Raji (cell line): ENCODE measurements around the gene CCDC102A.

Experiments
- POLR2A ChIP-seq: IDR thresholded peaks from 2 replicates; pipeline ENCODE4 v1.6.1; 2011; ENCODE audit warnings: low read depth, low read length, control low read depth; ENCODE audit not compliant: insufficient read depth

CCDC102A gene

DNA sequence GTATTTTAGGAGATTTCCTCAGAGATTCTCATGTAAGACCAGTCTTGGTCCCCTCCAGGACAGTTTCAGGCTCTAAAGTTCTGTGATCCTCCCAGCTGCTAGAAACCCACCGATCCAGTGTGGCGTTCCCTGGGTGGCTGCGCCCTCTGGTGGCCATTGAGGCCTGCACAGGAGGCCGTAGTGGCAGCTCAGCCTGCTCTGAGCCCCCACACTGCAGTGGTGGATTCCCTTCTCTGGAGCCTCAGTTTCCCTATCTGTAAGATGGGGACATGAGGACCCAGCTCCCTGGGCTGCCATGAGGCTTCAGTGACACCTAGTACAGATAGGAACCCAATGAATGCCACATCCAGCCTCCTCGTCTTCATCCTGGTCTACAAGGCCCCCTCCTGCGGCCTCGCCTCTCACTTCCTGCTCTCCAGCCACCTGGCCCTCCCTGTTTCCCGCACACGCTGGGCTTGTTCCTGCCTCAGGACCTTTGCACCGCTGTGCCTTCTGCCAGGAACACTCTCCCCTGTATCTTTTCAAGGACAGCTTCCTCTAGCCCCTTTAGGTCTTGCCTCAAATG is 16.5 kb downstream of the CCDC102A start:
- no peak for TF ChIP-seq POLR2A

DNA sequence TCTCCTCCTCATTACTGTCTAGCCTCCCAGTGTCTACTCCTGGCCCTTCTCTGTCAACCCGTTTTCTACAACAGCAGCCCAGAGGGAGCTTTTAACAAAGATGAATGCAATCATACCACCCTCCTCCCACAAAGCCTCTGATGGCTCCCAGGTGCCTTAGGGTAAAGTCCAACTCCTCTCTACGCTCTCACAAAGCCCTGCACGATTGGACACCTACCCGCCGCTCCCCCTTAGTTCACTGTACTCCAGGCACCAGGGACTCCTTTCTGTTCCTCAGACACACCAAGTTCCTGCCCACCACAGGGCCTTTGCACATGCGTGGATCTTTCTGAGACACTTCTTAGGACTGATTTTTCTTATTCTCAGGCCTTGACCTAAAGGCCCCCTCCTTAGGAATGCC is 17.4 kb downstream of the CCDC102A start:
- no peak for TF ChIP-seq POLR2A

GRCh38 chr16:57518520-57518919 is 17.9 kb downstream of the CCDC102A start:
- no peak for TF ChIP-seq POLR2A

- no peak for TF ChIP-seq POLR2A
These were observed 18.7 kb downstream of the CCDC102A start for GRCh38 chr16:57517397-57518367.

GRCh38 chr16:57516773-57517172 is 19.6 kb downstream of the CCDC102A start:
- no peak for TF ChIP-seq POLR2A

DNA sequence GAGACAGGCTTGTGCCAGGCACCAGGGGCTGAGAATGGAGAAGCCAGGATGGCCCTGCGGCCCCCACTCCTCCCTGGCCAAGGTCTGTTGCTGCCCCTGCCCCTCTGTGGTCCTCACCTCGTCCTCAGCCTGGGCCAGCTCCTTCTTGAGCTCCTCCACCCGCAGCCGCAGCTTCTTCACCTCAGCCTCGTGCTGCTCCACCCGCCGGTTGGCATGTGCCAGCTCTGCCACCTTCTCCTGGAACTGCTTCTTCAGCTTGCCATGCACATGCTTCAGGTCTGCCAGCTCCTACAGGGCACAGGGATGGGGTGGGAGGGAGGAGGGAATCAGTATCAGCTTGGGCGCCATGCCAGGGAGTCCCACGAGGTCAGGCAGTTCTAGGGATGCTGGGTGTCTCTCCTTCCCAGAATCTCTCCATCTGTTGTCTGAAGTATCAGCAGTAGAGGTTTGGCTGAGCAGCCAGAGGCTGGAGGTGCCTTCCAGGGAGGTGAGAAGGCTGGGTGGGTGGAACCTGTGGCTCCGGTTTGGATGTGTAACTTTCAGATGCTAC is 20.1 kb downstream of the CCDC102A start:
- no peak for TF ChIP-seq POLR2A

GRCh38 chr16:57514791-57515600 is 21.4 kb downstream of the CCDC102A start:
- TF ChIP-seq POLR2A = no peak

GRCh38 chr16:57514371-57514770 is 22.0 kb downstream of the CCDC102A start:
- TF ChIP-seq POLR2A = no peak

GRCh38 chr16:57513371-57514102 is 22.8 kb downstream of the CCDC102A start:
- no peak for TF ChIP-seq POLR2A

DNA sequence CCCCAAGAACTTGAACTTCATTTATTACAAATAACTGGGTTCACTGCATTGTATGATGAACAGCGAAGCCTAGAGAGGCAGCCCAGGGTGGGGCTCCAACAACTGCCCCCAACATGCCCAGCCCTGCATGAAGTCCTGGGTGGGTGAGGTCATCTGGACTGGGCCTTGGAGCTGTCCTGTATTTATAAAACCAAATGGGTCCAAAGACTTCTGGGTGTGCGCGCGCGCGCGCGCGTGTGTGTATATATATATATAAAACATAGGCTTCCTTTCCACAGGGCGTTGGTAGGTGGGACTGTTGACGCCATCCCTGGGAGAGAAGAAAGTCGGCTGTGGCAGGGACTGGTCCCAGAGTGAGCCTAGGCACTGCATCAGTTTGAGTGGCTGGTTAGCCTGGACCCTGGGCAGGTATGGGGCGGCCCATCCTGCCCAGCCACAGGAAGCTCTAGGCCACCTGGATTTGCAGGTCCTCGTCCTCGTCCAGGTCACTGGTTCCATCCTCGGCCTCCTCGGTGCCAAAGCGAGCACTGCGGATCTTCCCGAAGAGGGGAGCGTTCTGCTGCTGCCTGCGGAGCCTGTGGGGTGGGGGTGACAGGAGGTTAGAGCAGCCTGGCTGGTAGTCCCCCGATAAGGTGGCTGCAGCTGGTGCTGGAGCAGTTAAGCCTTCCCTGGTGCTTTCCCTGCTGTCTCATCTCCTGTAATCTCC is 23.9 kb downstream of the CCDC102A start:
- TF ChIP-seq POLR2A = no peak

DNA sequence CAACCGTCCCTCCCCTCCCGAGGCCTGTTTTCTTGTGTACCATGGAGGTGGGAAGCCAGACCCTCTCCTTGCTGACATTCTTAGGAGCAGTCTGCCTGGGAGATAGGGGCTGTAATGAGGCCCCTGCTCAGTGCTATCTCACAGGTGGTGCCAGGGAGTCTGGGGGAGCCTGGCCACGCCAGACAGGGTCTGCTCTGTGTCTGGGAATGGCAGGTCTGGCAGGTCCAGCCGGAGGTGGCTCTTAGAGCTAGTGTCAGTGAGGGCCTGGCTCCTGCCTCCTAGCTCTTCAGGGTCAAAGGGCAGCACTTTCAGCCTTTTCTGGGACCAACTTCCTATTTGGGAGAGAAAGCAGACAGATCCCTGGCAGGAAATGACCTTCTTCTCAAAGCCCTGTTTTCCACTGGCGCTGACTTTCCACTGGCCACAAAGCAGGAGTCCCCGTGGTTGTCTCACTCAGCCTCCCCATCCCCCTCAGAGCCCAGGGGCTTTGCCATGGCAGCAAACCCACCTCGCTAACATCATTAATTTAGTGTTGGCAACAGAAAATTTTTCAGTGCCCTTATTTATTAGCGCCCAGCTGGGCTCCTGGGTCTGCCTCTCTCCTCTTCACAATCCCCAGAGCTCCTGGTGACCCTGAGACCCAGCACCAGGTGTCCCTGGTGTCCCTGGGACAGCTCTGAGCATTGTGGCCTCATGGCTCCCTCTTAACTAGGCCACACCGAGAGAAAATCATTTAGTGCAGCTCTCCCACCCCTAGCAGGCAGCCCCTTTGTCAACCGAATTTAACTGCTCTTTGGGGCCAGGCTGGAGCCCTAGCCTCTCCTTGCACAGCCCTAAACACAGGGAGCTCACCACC is 26.1 kb downstream of the CCDC102A start:
- no peak for TF ChIP-seq POLR2A

DNA sequence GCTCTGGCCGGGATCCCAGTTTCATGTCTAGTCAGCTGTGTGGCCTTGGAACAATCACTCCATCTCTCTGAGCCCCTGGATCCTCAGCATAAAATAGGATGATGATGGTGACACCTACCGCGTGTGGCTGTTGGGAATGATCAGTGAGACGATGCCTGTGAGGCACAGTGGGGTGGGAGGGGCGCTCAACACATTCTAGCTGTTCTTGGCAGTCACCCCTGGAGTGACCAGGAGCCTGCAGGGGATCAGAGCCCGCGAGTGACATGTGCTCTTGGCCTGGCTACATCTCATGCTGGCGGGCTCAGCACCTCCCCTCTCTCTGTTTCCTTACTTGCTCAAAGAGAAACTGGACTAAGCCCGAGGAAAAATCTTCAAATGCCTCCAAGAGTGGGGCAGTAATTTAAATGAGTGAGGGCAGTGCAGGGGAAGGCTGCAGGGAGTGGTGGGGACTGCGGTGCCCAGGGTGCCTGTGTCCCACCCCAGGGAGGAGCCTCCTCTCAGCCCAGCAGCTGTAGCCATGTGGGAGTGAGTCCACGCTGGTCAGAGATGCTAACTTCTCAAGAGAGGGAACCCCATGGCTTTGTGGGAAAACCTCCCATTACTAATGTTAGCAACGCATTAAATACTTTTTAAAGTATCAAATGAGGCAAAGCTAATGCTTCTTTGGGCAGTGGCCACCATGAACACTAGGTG is 27.0 kb downstream of the CCDC102A start:
- no peak for TF ChIP-seq POLR2A

DNA sequence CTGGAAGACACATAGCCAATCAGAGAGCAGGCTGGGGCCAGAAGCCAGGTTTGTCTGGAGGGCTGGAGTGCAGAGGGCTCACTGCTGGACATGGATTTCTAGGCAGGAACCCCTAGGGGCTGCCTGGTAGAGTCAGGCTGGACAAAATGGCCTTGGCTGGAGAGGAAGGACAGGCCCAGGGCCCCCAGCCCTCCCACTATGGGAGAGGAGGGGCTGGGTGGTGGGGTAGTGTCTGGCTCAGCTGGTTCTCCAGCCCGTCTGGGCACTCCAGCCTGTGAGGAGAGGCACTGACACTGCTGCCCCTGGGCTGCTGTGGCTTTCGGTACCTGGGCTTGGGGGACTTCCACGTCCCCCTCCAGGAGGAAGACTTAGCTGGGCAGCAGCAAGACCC is 28.3 kb downstream of the CCDC102A start:
- TF ChIP-seq POLR2A = no peak
